ENCODE data around the gene ZNF574.

Gene ZNF574

GRCh38 chr19:42062381-42062780, 13.6 kb upstream of the ZNF574 start:
- no peak for TF ChIP-seq ZBTB7A (IDR thresholded peaks at IDR 0.05; ENCODE audit: low read depth)
- no peak for TF ChIP-seq CEBPB (IDR thresholded peaks at IDR 0.05)
- TF ChIP-seq TCF12 (IDR thresholded peaks at IDR 0.05; ENCODE audit: low read depth): no peak
- TF ChIP-seq TEAD4 (IDR thresholded peaks at IDR 0.05): no peak
- no peak for TF ChIP-seq REST (IDR thresholded peaks at IDR 0.05; ENCODE audit: low read depth)
- TF ChIP-seq CREB1 (IDR thresholded peaks at IDR 0.05; ENCODE audit: low read depth): no peak
- no peak for TF ChIP-seq TAF1 (IDR thresholded peaks at IDR 0.05; ENCODE audit: low read depth)
- TF ChIP-seq EP300 (IDR thresholded peaks at IDR 0.05; ENCODE audit: borderline replicate concordance): no peak
- no peak for TF ChIP-seq FOXM1 (IDR thresholded peaks at IDR 0.05; ENCODE audit: borderline replicate concordance, low read depth)
- no peak for TF ChIP-seq USF1 (IDR thresholded peaks at IDR 0.05)
- no peak for TF ChIP-seq EGR1 (IDR thresholded peaks at IDR 0.05)
- no peak for TF ChIP-seq RAD21 (IDR thresholded peaks at IDR 0.05; ENCODE audit: low read depth)
- TF ChIP-seq YY1 (IDR thresholded peaks at IDR 0.05; ENCODE audit: low read depth): no peak
- no peak for TF ChIP-seq MAX (IDR thresholded peaks at IDR 0.05)
- no peak for TF ChIP-seq NFIC (IDR thresholded peaks at IDR 0.05)

- TF ChIP-seq RAD21 (IDR thresholded peaks at IDR 0.05; ENCODE audit: low read depth) (no peak), EGR1 (IDR thresholded peaks at IDR 0.05) (no peak), TAF1 (IDR thresholded peaks at IDR 0.05; ENCODE audit: low read depth) (no peak), REST (IDR thresholded peaks at IDR 0.05; ENCODE audit: low read depth) (no peak), FOXM1 (IDR thresholded peaks at IDR 0.05; ENCODE audit: borderline replicate concordance, low read depth) (no peak), MAX (IDR thresholded peaks at IDR 0.05) (no peak), NFIC (IDR thresholded peaks at IDR 0.05) (no peak), TCF12 (IDR thresholded peaks at IDR 0.05; ENCODE audit: low read depth) (no peak), CREB1 (IDR thresholded peaks at IDR 0.05; ENCODE audit: low read depth) (no peak), CEBPB (IDR thresholded peaks at IDR 0.05) (no peak), ZBTB7A (IDR thresholded peaks at IDR 0.05; ENCODE audit: low read depth) (no peak), TEAD4 (IDR thresholded peaks at IDR 0.05) (no peak), EP300 (IDR thresholded peaks at IDR 0.05; ENCODE audit: borderline replicate concordance) (no peak), YY1 (IDR thresholded peaks at IDR 0.05; ENCODE audit: low read depth) (no peak), USF1 (IDR thresholded peaks at IDR 0.05) (no peak)
Measured at GRCh38 chr19:42064432-42064831, 11.5 kb upstream of the ZNF574 start.

GRCh38 chr19:42065051-42065450, 10.9 kb upstream of the ZNF574 start:
- TF ChIP-seq NFIC (IDR thresholded peaks at IDR 0.05): no peak
- no peak for TF ChIP-seq TEAD4 (IDR thresholded peaks at IDR 0.05)
- no peak for TF ChIP-seq YY1 (IDR thresholded peaks at IDR 0.05; ENCODE audit: low read depth)
- TF ChIP-seq EGR1 (IDR thresholded peaks at IDR 0.05): no peak
- no peak for TF ChIP-seq CREB1 (IDR thresholded peaks at IDR 0.05; ENCODE audit: low read depth)
- no peak for TF ChIP-seq MAX (IDR thresholded peaks at IDR 0.05)
- no peak for TF ChIP-seq REST (IDR thresholded peaks at IDR 0.05; ENCODE audit: low read depth)
- no peak for TF ChIP-seq ZBTB7A (IDR thresholded peaks at IDR 0.05; ENCODE audit: low read depth)
- no peak for TF ChIP-seq FOXM1 (IDR thresholded peaks at IDR 0.05; ENCODE audit: borderline replicate concordance, low read depth)
- TF ChIP-seq USF1 (IDR thresholded peaks at IDR 0.05): no peak
- TF ChIP-seq CEBPB (IDR thresholded peaks at IDR 0.05): no peak
- TF ChIP-seq EP300 (IDR thresholded peaks at IDR 0.05; ENCODE audit: borderline replicate concordance): no peak
- no peak for TF ChIP-seq TCF12 (IDR thresholded peaks at IDR 0.05; ENCODE audit: low read depth)
- no peak for TF ChIP-seq RAD21 (IDR thresholded peaks at IDR 0.05; ENCODE audit: low read depth)
- TF ChIP-seq TAF1 (IDR thresholded peaks at IDR 0.05; ENCODE audit: low read depth): no peak
